PC-3 (cell line): ENCODE measurements around the gene POM121L2. TPM values are rescaled to one million over a fixed set of nuclear protein-coding genes. Genes with fewer than 3 reads are reported as not detected.
A peak's percentile ranks its signal among the peaks of the same experiment; 100 is the strongest.

Experiments
- ATAC-seq: fragments of 200-7000 bp; cut with Tn5 transposase; 2 replicates; pipeline ENCODE4 v1.9.1; 2020; ENCODE audit warnings: mild to moderate bottlenecking, moderate library complexity
- BruUV-seq: library from RNA; stranded (reverse); fragments of 400-500 nt; replicated peaks from 2 replicates; lab custom pipeline; 2021; lab: Mats Ljungman, UMichigan
- CTCF ChIA-PET: fragments of 300-600 bp; sonication (Branson Sonifier 250); formaldehyde crosslinking; loops from one replicate; lab custom pipeline; 2022; ENCODE audit warnings: antibody characterized with exemption; lab: Charles Lee
- POLR2A ChIA-PET: fragments of 300-600 bp; sonication (Branson Sonifier 250); formaldehyde crosslinking; loops from one replicate; lab custom pipeline; 2022; ENCODE audit warnings: antibody characterized with exemption; ENCODE audit not compliant: unreplicated experiment; lab: Charles Lee
- DNase-seq: peaks from one replicate; pipeline ENCODE4 v3.0.0-alpha.2; 2015
- H2AFZ ChIP-seq: fragments of 300-600 bp; sonication (generic); 2 replicates; pipeline ENCODE4 v1.6.0; 2016; ENCODE audit warnings: antibody characterized with exemption, low read length
- H3F3A ChIP-seq: fragments of 300-600 bp; sonication (generic); one replicate; pipeline ENCODE4 v1.6.0; 2017; ENCODE audit warnings: antibody characterized with exemption, low read length, control low read depth, mild to moderate bottlenecking; ENCODE audit not compliant: unreplicated experiment
- H3K27ac ChIP-seq: fragments of 300-600 bp; sonication (generic); 2 replicates; pipeline ENCODE4 v1.5.1; 2016; ENCODE audit warnings: mild to moderate bottlenecking, low read length
- H3K27me3 ChIP-seq: fragments of 300-600 bp; sonication (generic); 2 replicates; pipeline ENCODE4 v1.6.1; 2016; ENCODE audit warnings: low read length, mixed read lengths
- H3K36me3 ChIP-seq: fragments of 300-600 bp; sonication (generic); 2 replicates; pipeline ENCODE4 v1.6.1; 2016; ENCODE audit warnings: low read depth, mixed run types, low read length, mixed read lengths
- H3K4me1 ChIP-seq: fragments of 300-600 bp; sonication (generic); 2 replicates; pipeline ENCODE4 v1.5.1; 2016; ENCODE audit warnings: low read length; ENCODE audit not compliant: insufficient read depth
- H3K4me2 ChIP-seq: fragments of 300-600 bp; sonication (generic); 2 replicates; pipeline ENCODE4 v1.6.0; 2016; ENCODE audit warnings: low read length
- H3K4me3 ChIP-seq: fragments of 300-600 bp; sonication (generic); 2 replicates; pipeline ENCODE4 v1.5.1; 2016; ENCODE audit warnings: mild to moderate bottlenecking, low read length, mixed read lengths
- H3K79me2 ChIP-seq: fragments of 300-600 bp; sonication (generic); 2 replicates; pipeline ENCODE4 v1.6.1; 2017; ENCODE audit warnings: low read length, mixed read lengths
- H3K9ac ChIP-seq: fragments of 300-600 bp; sonication (generic); 2 replicates; pipeline ENCODE4 v1.6.0; 2016; ENCODE audit warnings: mild to moderate bottlenecking, low read length
- H3K9me2 ChIP-seq: fragments of 300-600 bp; sonication (generic); replicated peaks from 2 replicates; pipeline ENCODE4 v1.6.1; 2016; ENCODE audit warnings: mixed run types, low read length, mixed read lengths
- H3K9me3 ChIP-seq: fragments of 300-600 bp; sonication (generic); 2 replicates; pipeline ENCODE4 v1.6.1; 2016; ENCODE audit warnings: low read length, mixed read lengths
- H4K20me1 ChIP-seq: fragments of 300-600 bp; sonication (generic); 2 replicates; pipeline ENCODE4 v1.6.1; 2016; ENCODE audit warnings: low read length, mixed read lengths
- CTCF ChIP-seq: fragments of 300-600 bp; sonication (generic); conservative IDR thresholded peaks from 2 replicates; pipeline ENCODE4 v1.5.1; 2017; ENCODE audit warnings: antibody characterized with exemption, low read depth, mild to moderate bottlenecking, low read length
- EZH2 ChIP-seq: fragments of 300-600 bp; sonication (generic); IDR thresholded peaks from one replicate; pipeline ENCODE4 v1.6.1; 2017; ENCODE audit warnings: antibody characterized with exemption, mild to moderate bottlenecking, low read length; ENCODE audit not compliant: unreplicated experiment
- EZH2phosphoT487 ChIP-seq: fragments of 300-600 bp; sonication (generic); IDR thresholded peaks from 2 replicates; pipeline ENCODE4 v1.6.1; 2018; ENCODE audit warnings: mild to moderate bottlenecking, antibody characterized with exemption, low read length, borderline replicate concordance
- intact Hi-C: fragments of 100-400 bp; cut with micrococcal nuclease; formaldehyde crosslinking; loops from 2 replicates; pipeline ENCODE4 v1.9.0; 2023
- total RNA-seq: library from RNA; depleted of rRNA; stranded (reverse); fragments of >200 nt; gene quantifications from 2 replicates; pipeline ENCODE4 v1.2.3, GENCODE V29; 2014

POM121L2 gene
- total RNA-seq, 1 experiment from 2014 or later, result not detected

GRCh38 chr6:27280064-27280539 lies 32.0 kb downstream of the POM121L2 start:
- Histone ChIP-seq H3K4me3 (peak overlapping the region; percentile 75), H3K79me2 (no peaks in the 10 kb centered on the region), H3K27ac (no peak overlapping the region), H2AFZ (peak overlapping the region; percentile 76), H3K9me2 (no peaks in the 10 kb centered on the region), H3K27me3 (no peaks in the 10 kb centered on the region), H3K4me1 (no peaks in the 10 kb centered on the region; the same call in 1 of the 2 replicates), H3K9ac (peak overlapping the region; percentile 25; the same call in 1 of the 2 replicates), H3K36me3 (no peaks in the 10 kb centered on the region), H3F3A (no peaks in the 10 kb centered on the region), H3K4me2 (peak overlapping the region; percentile 83), H3K9me3 (no peaks in the 10 kb centered on the region), H4K20me1 (no peaks in the 10 kb centered on the region)
- ATAC-seq, result peak; percentile 71
- CTCF ChIA-PET, result no interaction called here
- TF ChIP-seq CTCF, result no peak
- intact Hi-C loops, result no loop called here
- no TSS peak for BruUV-seq
- POLR2A ChIA-PET, result no interaction called here
- peak; percentile 74 for DNase-seq

GRCh38 chr6:27279513-27280063 lies 32.5 kb downstream of the POM121L2 start:
- Histone ChIP-seq H3K9me2 (no peaks in the 10 kb centered on the region), H3K4me2 (peak overlapping the region; percentile 83; the same call in 1 of the 2 replicates), H3F3A (no peaks in the 10 kb centered on the region), H3K36me3 (no peaks in the 10 kb centered on the region), H2AFZ (no peak overlapping the region), H3K4me1 (no peaks in the 10 kb centered on the region; the same call in 1 of the 2 replicates), H3K9ac (no peak overlapping the region), H3K4me3 (no peak overlapping the region), H3K79me2 (no peaks in the 10 kb centered on the region), H4K20me1 (no peaks in the 10 kb centered on the region), H3K27me3 (no peaks in the 10 kb centered on the region), H3K9me3 (no peaks in the 10 kb centered on the region), H3K27ac (no peak overlapping the region)
- POLR2A ChIA-PET, result no interaction called here
- TF ChIP-seq EZH2phosphoT487, result no peak
- TF ChIP-seq CTCF, result no peak
- TF ChIP-seq EZH2, result no peak
- no peak for DNase-seq
- ATAC-seq, result no peak
- intact Hi-C loops, result no loop called here
- CTCF ChIA-PET, result no interaction called here
- no TSS peak for BruUV-seq
